IMR-90 (cell line): ENCODE data around the gene PITPNC1. TPM values are rescaled to one million over a fixed set of nuclear protein-coding genes. Genes with fewer than 3 reads are reported as not detected.

Source experiments
- ATAC-seq: fragments of 200-7000 bp; cut with Tn5 transposase; 2 replicates; pipeline ENCODE4 v1.9.1; 2020; ENCODE audit warnings: low read depth, mild to moderate bottlenecking, moderate library complexity
- BruUV-seq: library from RNA; stranded (reverse); fragments of 400-500 nt; replicated peaks from 2 replicates; lab custom pipeline; 2021; lab: Mats Ljungman, UMichigan
- CTCF ChIA-PET: fragments of 300-600 bp; formaldehyde crosslinking; extraction: SDS; loops from one replicate; lab custom pipeline; 2021; ENCODE audit warnings: antibody characterized with exemption; lab: Yijun Ruan, JAX
- POLR2A ChIA-PET: fragments of 300-600 bp; sonication (Branson Sonifier 250); formaldehyde crosslinking; loops from one replicate; lab custom pipeline; 2022; ENCODE audit warnings: antibody characterized with exemption; ENCODE audit not compliant: unreplicated experiment; lab: Charles Lee
- DNase-seq: peaks from one replicate; pipeline ENCODE4 v3.0.0; 2013
- H2AFZ ChIP-seq: replicated peaks from 2 replicates; pipeline ENCODE3; 2013; ENCODE audit warnings: low read length, mild to moderate bottlenecking; ENCODE audit not compliant: poor library complexity
- H2AK5ac ChIP-seq: 2 replicates; pipeline ENCODE4 v1.6.1; 2013; ENCODE audit warnings: low read depth, low read length, inconsistent platforms
- H2AK9ac ChIP-seq: replicated peaks from 2 replicates; pipeline ENCODE3; 2013; ENCODE audit warnings: mild to moderate bottlenecking, low read depth, low read length, moderate library complexity; ENCODE audit not compliant: poor library complexity
- H2BK120ac ChIP-seq: 2 replicates; pipeline ENCODE4 v1.6.1; 2013; ENCODE audit warnings: low read depth, low read length, inconsistent platforms
- H2BK15ac ChIP-seq: 3 replicates; pipeline ENCODE4 v1.6.1; 2013; ENCODE audit warnings: low read depth, low read length, inconsistent platforms
- H2BK20ac ChIP-seq: 2 replicates; pipeline ENCODE4 v1.6.1; 2013; ENCODE audit warnings: low read depth, mild to moderate bottlenecking, inconsistent platforms, low read length, moderate library complexity
- H2BK5ac ChIP-seq: 2 replicates; pipeline ENCODE4 v1.6.1; 2013; ENCODE audit warnings: mild to moderate bottlenecking, low read depth, low read length, inconsistent platforms; ENCODE audit not compliant: poor library complexity, severe bottlenecking
- H3K14ac ChIP-seq: replicated peaks from 2 replicates; pipeline ENCODE4 v1.6.1; 2013; ENCODE audit warnings: low read depth, low read length, inconsistent platforms
- H3K18ac ChIP-seq: 2 replicates; pipeline ENCODE4 v1.6.1; 2013; ENCODE audit warnings: low read depth, low read length, control low read depth
- H3K23ac ChIP-seq: 2 replicates; pipeline ENCODE4 v1.6.1; 2013; ENCODE audit warnings: low read depth, low read length, inconsistent platforms
- H3K27ac ChIP-seq: 2 replicates; pipeline ENCODE4 v1.5.1; 2013; ENCODE audit warnings: mild to moderate bottlenecking, control low read depth, low read length; ENCODE audit not compliant: insufficient read depth
- H3K27me3 ChIP-seq: 2 replicates; pipeline ENCODE4 v1.6.1; 2013; ENCODE audit warnings: low read length; ENCODE audit not compliant: control insufficient read depth, insufficient read depth
- H3K36me3 ChIP-seq: 2 replicates; pipeline ENCODE4 v1.6.1; 2013; ENCODE audit warnings: low read length, mixed read lengths; ENCODE audit not compliant: control insufficient read depth, insufficient read depth
- H3K4ac ChIP-seq: 2 replicates; pipeline ENCODE4 v1.6.1; 2013; ENCODE audit warnings: low read depth, low read length, inconsistent platforms
- H3K4me1 ChIP-seq: 2 replicates; pipeline ENCODE4 v1.6.1; 2013; ENCODE audit warnings: low read length, mixed read lengths; ENCODE audit not compliant: control insufficient read depth, insufficient read depth
- H3K4me2 ChIP-seq: 2 replicates; pipeline ENCODE4 v1.6.1; 2013; ENCODE audit warnings: low read depth, mild to moderate bottlenecking, control low read depth, low read length, moderate library complexity
- H3K4me3 ChIP-seq: 2 replicates; pipeline ENCODE4 v1.5.1; 2013; ENCODE audit warnings: low read depth, mild to moderate bottlenecking, control low read depth, low read length, moderate library complexity; ENCODE audit not compliant: insufficient read depth
- H3K56ac ChIP-seq: 2 replicates; pipeline ENCODE4 v1.6.1; 2013; ENCODE audit warnings: low read length, inconsistent platforms; ENCODE audit not compliant: insufficient read depth; ENCODE audit errors: extremely low read depth
- H3K79me1 ChIP-seq, 2 experiments: 2 replicates each; pipeline ENCODE4 v1.6.1; 2013; ENCODE audit warnings: low read length in 2 of 2, inconsistent platforms in 1 of 2, low read depth in 1 of 2
- H3K9ac ChIP-seq: 2 replicates; pipeline ENCODE4 v1.6.1; 2013; ENCODE audit warnings: low read depth, low read length, control low read depth
- H3K9me1 ChIP-seq: 2 replicates; pipeline ENCODE4 v1.6.1; 2013; ENCODE audit warnings: low read length, inconsistent platforms; ENCODE audit not compliant: insufficient read depth
- H3K9me3 ChIP-seq: 2 replicates; pipeline ENCODE4 v1.6.1; 2013; ENCODE audit warnings: low read length; ENCODE audit not compliant: control insufficient read depth, insufficient read depth
- H4K20me1 ChIP-seq: 2 replicates; pipeline ENCODE4 v1.6.1; 2013; ENCODE audit warnings: low read length, inconsistent platforms; ENCODE audit not compliant: insufficient read depth
- H4K5ac ChIP-seq: 2 replicates; pipeline ENCODE4 v1.6.1; 2013; ENCODE audit warnings: mild to moderate bottlenecking, low read depth, low read length, control low read depth
- H4K8ac ChIP-seq, 2 experiments: 2 replicates each; pipeline ENCODE4 v1.6.1; 2013; ENCODE audit warnings: low read depth in 2 of 2, low read length in 2 of 2, control low read depth in 1 of 2, inconsistent platforms in 1 of 2
- H4K91ac ChIP-seq: 2 replicates; pipeline ENCODE4 v1.6.1; 2013; ENCODE audit warnings: low read depth, low read length, inconsistent platforms; ENCODE audit not compliant: insufficient read depth
- BHLHE40 ChIP-seq: fragments of 150-350 bp; IDR thresholded peaks from 2 replicates; pipeline ENCODE4 v1.6.1; 2016; ENCODE audit warnings: mild to moderate bottlenecking, low read depth, low read length
- CEBPB ChIP-seq: IDR thresholded peaks from 2 replicates; pipeline ENCODE4 v1.6.1; 2012; ENCODE audit warnings: low read depth, low read length, improper control_type of control experiment
- CHD1 ChIP-seq: IDR thresholded peaks from 2 replicates; pipeline ENCODE4 v1.6.1; 2012; ENCODE audit warnings: low read depth, low read length, improper control_type of control experiment
- CTCF ChIP-seq: conservative IDR thresholded peaks from 2 replicates; pipeline ENCODE4 v1.5.1; 2012; ENCODE audit warnings: mild to moderate bottlenecking, low read depth, low read length, improper control_type of control experiment
- ELK1 ChIP-seq: fragments of 150-350 bp; IDR thresholded peaks from 2 replicates; pipeline ENCODE4 v1.6.1; 2016; ENCODE audit warnings: low read depth, mild to moderate bottlenecking, low read length, moderate library complexity, borderline replicate concordance
- FOS ChIP-seq: fragments of 150-350 bp; IDR thresholded peaks from 2 replicates; pipeline ENCODE4 v1.6.1; 2016; ENCODE audit warnings: low read depth, low read length
- MAFK ChIP-seq: IDR thresholded peaks from 2 replicates; pipeline ENCODE4 v1.6.1; 2012; ENCODE audit warnings: low read depth, low read length, improper control_type of control experiment
- MAZ ChIP-seq: IDR thresholded peaks from 2 replicates; pipeline ENCODE4 v1.6.1; 2012; ENCODE audit warnings: low read depth, mild to moderate bottlenecking, low read length, improper control_type of control experiment, moderate library complexity, borderline replicate concordance
- MXI1 ChIP-seq: IDR thresholded peaks from 2 replicates; pipeline ENCODE4 v1.6.1; 2012; ENCODE audit warnings: low read depth, mild to moderate bottlenecking, low read length, moderate library complexity, borderline replicate concordance
- NFE2L2 ChIP-seq: fragments of 150-350 bp; IDR thresholded peaks from 2 replicates; pipeline ENCODE4 v1.6.1; 2016; ENCODE audit warnings: low read depth, mild to moderate bottlenecking, low read length
- POLR2A ChIP-seq: IDR thresholded peaks from 2 replicates; pipeline ENCODE4 v1.6.1; 2012; ENCODE audit warnings: mild to moderate bottlenecking, low read depth, low read length
- RCOR1 ChIP-seq: IDR thresholded peaks from 2 replicates; pipeline ENCODE4 v1.6.1; 2012; ENCODE audit warnings: mild to moderate bottlenecking, low read length, improper control_type of control experiment; ENCODE audit not compliant: insufficient replicate concordance
- RFX5 ChIP-seq: IDR thresholded peaks from 2 replicates; pipeline ENCODE4 v1.8.0; 2012; ENCODE audit warnings: low read depth, mild to moderate bottlenecking, low read length, moderate library complexity
- SMC3 ChIP-seq: fragments of 150-350 bp; IDR thresholded peaks from 2 replicates; pipeline ENCODE4 v1.6.1; 2016; ENCODE audit warnings: low read depth, mild to moderate bottlenecking, antibody characterized with exemption, low read length, moderate library complexity
- WGBS, 2 experiments: methylation state at CpG; one replicate each; pipeline versions ENCODE4 v1.1.5 to v1.1.7; 2013; ENCODE audit warnings: missing lambda C conversion rate in 2 of 2; ENCODE audit not compliant: insufficient read length in 1 of 2; ENCODE audit errors: extremely low coverage in 2 of 2; 5-methylcytosine and 5-hydroxymethylcytosine counted together
- dilution Hi-C: fragments of 300-500 bp; cut with HindIII; formaldehyde crosslinking; loops from one replicate; pipeline ENCODE4 v1.14.3; 2018; ENCODE audit warnings: low sequenced_read_pairs; ENCODE audit not compliant: unreplicated experiment
- in situ Hi-C: fragments of 300-500 bp; cut with MboI; formaldehyde crosslinking; loops from 3 replicates; pipeline ENCODE4 v1.14.3; 2019; ENCODE audit warnings: low sequenced_read_pairs, inconsistent platforms, mixed read lengths
- intact Hi-C: fragments of 100-400 bp; cut with micrococcal nuclease; formaldehyde crosslinking; loops from 2 replicates; pipeline ENCODE4 v1.10.0; 2022
- polyA plus RNA-seq, 3 experiments: library from polyadenylated mRNA; depleted of rRNA; stranded (reverse); fragments of >200 nt; gene quantifications; 2 replicates each; pipeline ENCODE4 v1.2.3, GENCODE V29; 2012; ENCODE audit warnings: low replicate concordance in 1 of 3
- total RNA-seq: library from RNA; depleted of rRNA; stranded (reverse); fragments of >200 nt; gene quantifications from 2 replicates; pipeline ENCODE4 v1.2.3, GENCODE V29; 2012
- TF ChIP-seq, protein P1 (sequence below): fragments of 150-350 bp; IDR thresholded peaks from 2 replicates; pipeline ENCODE4 v1.6.1; 2017; ENCODE audit warnings: mild to moderate bottlenecking, antibody characterized with exemption, low read length, low read depth

Gene PITPNC1
- total and polyA plus RNA-seq, 2 of the 4 experiments (the other 2 are of a cell fraction), result 4.1 TPM

GRCh38 chr17:67644061-67644460 lies 267.0 kb downstream of the PITPNC1 start:
- peaks cover 4% of the 10 kb centered on the region; the same call in 1 of the 2 replicates for H3K9me1 ChIP-seq

More at GRCh38 chr17:67644061-67644460, 267.0 kb downstream of the PITPNC1 start:
- Histone ChIP-seq H2BK15ac (no peak overlapping the region), H3K36me3 (no peaks in the 10 kb centered on the region), H4K20me1 (no peaks in the 10 kb centered on the region), H3K9ac (no peak overlapping the region), H2AK5ac (no peak overlapping the region), H3K56ac (no peak overlapping the region), H2BK120ac (no peak overlapping the region), H3K27ac (no peak overlapping the region), H3K27me3 (no peaks in the 10 kb centered on the region), H3K79me1 (no peaks in the 10 kb centered on the region), H4K5ac (no peak overlapping the region), H4K8ac (no peak overlapping the region), H3K4ac (no peak overlapping the region), H3K4me3 (no peak overlapping the region), H2BK20ac (no peak overlapping the region), H3K23ac (no peak overlapping the region), H3K18ac (no peak overlapping the region), H4K91ac (no peak overlapping the region), H2BK5ac (no peak overlapping the region), H3K14ac (no peak overlapping the region), H2AFZ (no peak overlapping the region), H3K9me3 (no peaks in the 10 kb centered on the region), H3K4me2 (no peak overlapping the region), H2AK9ac (no peak overlapping the region), H3K4me1 (no peaks in the 10 kb centered on the region)
- in situ Hi-C loops, result no loop called here
- WGBS, 2 experiments, result 95% methylated on average over 3 of the region's 5 CpGs; no CpG with 5 or more reads in 1 of the 2 experiments
- BruUV-seq, result no TSS peak
- ChIA-PET POLR2A (no interaction called here), CTCF (interaction anchor here (0.7 kb wide), 1 partner anchor 168 kb away, joined by 5 read pairs; no protein-coding TSS in a partner anchor)
- intact Hi-C loops, result no loop called here
- dilution Hi-C loops, result no loop called here
- DNase-seq, result no peak
- no peak for TF ChIP-seq NFE2L2
- no peak for TF ChIP-seq CTCF
- TF ChIP-seq, protein P1, sequence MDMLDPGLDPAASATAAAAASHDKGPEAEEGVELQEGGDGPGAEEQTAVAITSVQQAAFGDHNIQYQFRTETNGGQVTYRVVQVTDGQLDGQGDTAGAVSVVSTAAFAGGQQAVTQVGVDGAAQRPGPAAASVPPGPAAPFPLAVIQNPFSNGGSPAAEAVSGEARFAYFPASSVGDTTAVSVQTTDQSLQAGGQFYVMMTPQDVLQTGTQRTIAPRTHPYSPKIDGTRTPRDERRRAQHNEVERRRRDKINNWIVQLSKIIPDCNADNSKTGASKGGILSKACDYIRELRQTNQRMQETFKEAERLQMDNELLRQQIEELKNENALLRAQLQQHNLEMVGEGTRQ, result no peak
- no peak for TF ChIP-seq MAZ
- no peak for TF ChIP-seq FOS
- TF ChIP-seq CHD1, result no peak
- no peak for TF ChIP-seq BHLHE40
- TF ChIP-seq RCOR1, result no peak
- TF ChIP-seq RFX5, result no peak
- TF ChIP-seq MAFK, result no peak
- TF ChIP-seq SMC3, result no peak
- no peak for TF ChIP-seq ELK1
- TF ChIP-seq MXI1, result no peak
- TF ChIP-seq POLR2A, result no peak
- no peak for TF ChIP-seq CEBPB
- no peak for ATAC-seq
